Endothelial cell (in vitro differentiated cells): ENCODE measurements around the gene MYOT. TPM values are rescaled to one million over a fixed set of nuclear protein-coding genes. Genes with fewer than 3 reads are reported as not detected.

ENCODE experiments used
- DNase-seq: peaks from one replicate; pipeline ENCODE4 v3.0.0; 2021; ENCODE audit warnings: low spot score
- H3K27ac Mint-ChIP-seq: one replicate; pipeline ENCODE4 v1.8.0; 2021; ENCODE audit warnings: mixed read lengths, inconsistent platforms; ENCODE audit not compliant: unreplicated experiment
- H3K27me3 Mint-ChIP-seq: one replicate; pipeline ENCODE4 v1.8.0; 2021; ENCODE audit warnings: mild to moderate bottlenecking, moderate library complexity, mixed read lengths, inconsistent platforms; ENCODE audit not compliant: unreplicated experiment
- H3K36me3 Mint-ChIP-seq: one replicate; pipeline ENCODE4 v1.8.0; 2021; ENCODE audit warnings: mild to moderate bottlenecking, low read depth, mixed read lengths, inconsistent platforms; ENCODE audit not compliant: unreplicated experiment
- H3K4me1 Mint-ChIP-seq: one replicate; pipeline ENCODE4 v1.8.0; 2021; ENCODE audit warnings: mild to moderate bottlenecking, mixed read lengths, inconsistent platforms; ENCODE audit not compliant: unreplicated experiment
- H3K4me3 Mint-ChIP-seq: one replicate; pipeline ENCODE4 v1.8.0; 2021; ENCODE audit warnings: mild to moderate bottlenecking, mixed read lengths, inconsistent platforms; ENCODE audit not compliant: unreplicated experiment
- H3K9me3 Mint-ChIP-seq: one replicate; pipeline ENCODE4 v1.8.0; 2021; ENCODE audit warnings: mixed read lengths, inconsistent platforms; ENCODE audit not compliant: unreplicated experiment
- CTCF ChIP-seq: fragments of 200-600 bp; sonication (generic); IDR thresholded peaks from one replicate; pipeline ENCODE4 v1.5.0; 2021; ENCODE audit warnings: antibody characterized with exemption; ENCODE audit not compliant: unreplicated experiment
- total RNA-seq: library from RNA; stranded (reverse); fragmentation: NEBNext Ultra II Directional; extraction: Animal tissue kit (Norgen Biotek cat#: 25700); gene quantifications from one replicate; pipeline ENCODE4 v1.2.1, GENCODE V29; 2021; ENCODE audit not compliant: unreplicated experiment

The MYOT gene
- total RNA-seq, 1 donor from 2014 or later = not detected

- no peak overlapping the region for H3K27ac Mint-ChIP-seq
Measured at GRCh38 chr5:137832416-137832815, 35.2 kb upstream of the MYOT start.

DNA sequence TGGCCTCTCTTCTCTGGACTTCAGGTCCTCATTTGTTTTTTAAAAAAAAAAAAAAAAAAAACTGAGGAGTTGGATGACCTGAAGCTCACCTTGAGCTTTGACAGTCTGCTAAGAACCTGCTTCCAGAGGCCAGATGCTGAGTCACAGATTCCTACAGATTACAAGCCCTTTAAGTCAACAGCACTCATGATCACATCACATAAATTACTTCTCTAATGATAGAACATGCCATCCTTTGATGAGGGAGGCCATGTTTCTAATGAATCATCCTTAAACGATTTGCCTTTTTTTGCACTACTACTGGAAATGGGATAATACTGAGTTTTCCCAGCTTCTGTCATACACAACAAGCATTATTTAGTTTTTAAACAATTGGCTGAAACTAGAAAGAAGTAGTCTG, 34.2 kb upstream of the MYOT start:
- no peak overlapping the region for H3K27ac Mint-ChIP-seq
- H3K27me3 Mint-ChIP-seq = peaks cover 1% of the 10 kb centered on the region
- TF ChIP-seq CTCF = no peak
- no peak for DNase-seq
- H3K4me1 Mint-ChIP-seq = peaks cover 6% of the 10 kb centered on the region
- H3K4me3 Mint-ChIP-seq = no peak overlapping the region
- H3K9me3 Mint-ChIP-seq = no peaks in the 10 kb centered on the region
- H3K36me3 Mint-ChIP-seq = no peaks in the 10 kb centered on the region

More at GRCh38 chr5:137832416-137832815, 35.2 kb upstream of the MYOT start:
- no peak for TF ChIP-seq CTCF
- peaks cover 1% of the 10 kb centered on the region for H3K27me3 Mint-ChIP-seq
- DNase-seq = no peak
- H3K9me3 Mint-ChIP-seq = no peaks in the 10 kb centered on the region
- H3K36me3 Mint-ChIP-seq = no peaks in the 10 kb centered on the region
- H3K4me3 Mint-ChIP-seq = no peak overlapping the region
- H3K4me1 Mint-ChIP-seq = peaks cover 6% of the 10 kb centered on the region

- DNase-seq = no peak
- H3K27me3 Mint-ChIP-seq = peaks cover 1% of the 10 kb centered on the region
- no peaks in the 10 kb centered on the region for H3K36me3 Mint-ChIP-seq
- no peak overlapping the region for H3K4me3 Mint-ChIP-seq
- peaks cover 6% of the 10 kb centered on the region for H3K4me1 Mint-ChIP-seq
- no peaks in the 10 kb centered on the region for H3K9me3 Mint-ChIP-seq
- no peak overlapping the region for H3K27ac Mint-ChIP-seq
- no peak for TF ChIP-seq CTCF
Measured at GRCh38 chr5:137834498-137835049, 33.1 kb upstream of the MYOT start.

DNA sequence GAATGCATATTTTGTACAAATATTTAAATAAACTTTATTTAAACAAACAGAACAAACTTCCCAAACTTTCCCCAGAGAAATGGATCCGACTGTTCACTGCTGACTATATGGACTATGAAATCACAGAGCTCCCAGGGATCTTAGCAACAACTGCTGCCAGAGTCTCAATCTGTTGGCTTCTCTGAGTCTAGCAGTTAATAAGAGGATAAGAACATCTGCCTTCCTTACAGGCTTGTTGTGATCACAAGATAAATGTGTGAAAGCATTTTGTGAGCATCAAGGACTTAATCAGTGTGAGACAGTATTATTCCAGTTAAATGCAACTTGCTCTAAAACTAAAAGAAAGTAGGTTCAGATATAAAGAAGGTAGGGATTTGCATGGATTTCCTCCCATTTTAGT, 31.4 kb upstream of the MYOT start:
- DNase-seq = no peak
- Mint-ChIP-seq H3K27me3 (peaks cover 1% of the 10 kb centered on the region), H3K27ac (no peak overlapping the region), H3K9me3 (no peaks in the 10 kb centered on the region), H3K4me1 (peaks cover 6% of the 10 kb centered on the region), H3K36me3 (no peaks in the 10 kb centered on the region), H3K4me3 (no peak overlapping the region)
- TF ChIP-seq CTCF = no peak

- H3K9me3 Mint-ChIP-seq = no peaks in the 10 kb centered on the region
- H3K36me3 Mint-ChIP-seq = no peaks in the 10 kb centered on the region
- no peak overlapping the region for H3K4me3 Mint-ChIP-seq
- no peak for DNase-seq
- H3K27ac Mint-ChIP-seq = no peak overlapping the region
- H3K27me3 Mint-ChIP-seq = peaks cover 1% of the 10 kb centered on the region
- H3K4me1 Mint-ChIP-seq = peaks cover 6% of the 10 kb centered on the region
- no peak for TF ChIP-seq CTCF
Measured at GRCh38 chr5:137836997-137837396, 30.7 kb upstream of the MYOT start.
